Measurements from ENCODE around the gene TCTN2.

Gene TCTN2

DNA sequence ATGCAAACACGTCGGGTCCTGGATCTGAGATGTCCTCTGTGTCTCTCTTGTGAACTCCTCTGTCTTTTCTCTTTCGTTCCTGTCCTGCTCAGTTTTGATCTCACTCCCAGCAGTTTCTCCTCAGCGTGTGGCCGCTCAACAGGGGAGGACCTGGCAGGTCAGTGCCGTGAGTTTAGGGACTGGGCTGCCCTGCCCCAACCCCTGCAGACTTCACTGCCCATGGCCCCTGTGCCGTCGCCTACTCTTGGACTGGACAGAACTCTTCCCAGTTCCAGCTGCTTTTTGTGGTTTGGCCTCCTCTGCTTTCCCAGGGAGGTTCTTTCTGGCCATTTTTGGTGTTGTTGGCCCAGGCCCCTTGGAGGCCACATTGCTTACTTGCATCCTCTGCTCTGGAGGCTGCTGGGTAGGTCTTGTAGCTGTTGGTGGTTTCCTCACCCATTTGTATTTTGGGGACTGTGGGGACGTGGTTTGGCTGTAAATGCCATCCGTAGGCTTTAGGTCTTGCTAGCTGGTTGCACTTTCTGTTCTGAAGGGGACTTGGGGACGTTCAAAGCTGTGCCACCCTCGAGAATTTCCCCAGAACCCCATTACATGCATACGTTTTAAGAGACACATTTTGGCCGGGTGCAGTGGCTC, 71.1 kb downstream of the TCTN2 start:
- no peak for DNase-seq (ENCODE audit: low read depth in 2 of 2)

DNA sequence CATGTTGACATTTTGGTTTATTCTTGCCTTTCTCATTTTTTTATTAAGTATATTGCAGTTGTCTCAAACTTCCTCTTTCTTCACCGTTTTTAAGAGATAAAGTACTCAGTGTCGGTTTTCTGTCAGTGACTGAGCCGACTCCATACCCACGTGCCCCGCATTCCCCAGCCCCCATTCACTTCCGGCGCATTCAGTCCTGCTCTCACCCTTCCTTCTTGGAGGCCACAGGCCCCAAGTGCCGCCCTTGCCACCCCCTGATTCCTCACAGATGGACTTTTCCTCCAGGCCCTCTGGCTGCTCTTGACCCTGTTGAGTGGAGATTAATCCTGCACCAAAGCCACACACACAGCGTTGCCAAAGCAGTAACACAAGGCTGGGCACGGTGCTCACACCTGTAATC, 72.1 kb downstream of the TCTN2 start:
- DNase-seq (ENCODE audit: low read depth in 2 of 2): no peak

DNA sequence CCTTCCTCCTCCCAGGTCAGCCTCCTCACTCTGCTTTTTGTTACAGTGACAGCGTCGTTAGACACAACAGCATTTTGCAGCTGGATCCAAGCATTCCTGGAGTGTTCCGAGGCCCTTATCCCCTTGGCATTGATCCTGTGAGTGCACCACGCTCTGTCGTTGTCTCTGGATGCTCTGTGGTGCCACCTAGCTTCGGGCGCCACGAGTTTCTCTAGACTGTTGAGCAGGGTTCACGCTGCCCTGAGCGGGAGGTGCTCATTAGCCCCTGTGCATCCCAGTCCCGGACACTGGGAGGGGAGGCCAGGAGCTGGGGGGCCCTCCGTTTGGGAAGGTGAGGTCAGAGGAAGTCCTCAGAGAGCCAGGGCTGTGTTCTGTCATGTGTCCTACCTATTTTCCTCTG, 73.9 kb downstream of the TCTN2 start:
- DNase-seq (ENCODE audit: low read depth in 2 of 2): no peak

DNA sequence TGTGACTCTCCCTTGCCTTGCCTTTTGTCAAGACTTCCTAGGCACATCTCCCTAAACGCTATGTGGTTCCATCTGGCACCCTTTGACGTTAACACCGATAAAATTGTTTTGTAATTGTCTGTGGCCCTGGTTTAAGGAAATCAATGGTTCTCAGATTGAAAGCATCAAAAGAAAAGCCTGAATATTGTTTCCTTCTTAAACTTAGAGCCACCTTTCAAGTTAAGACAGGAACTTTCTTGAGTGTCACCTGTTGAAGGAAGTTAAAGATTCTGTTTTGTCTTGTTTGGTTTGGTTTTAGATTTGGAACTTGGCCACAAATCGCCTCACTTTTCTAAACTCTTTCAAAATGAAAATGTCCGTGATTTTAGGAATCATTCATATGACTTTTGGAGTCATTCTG, 76.4 kb downstream of the TCTN2 start:
- no peak for DNase-seq (ENCODE audit: low read depth in 2 of 2)

GRCh38 chr12:123748161-123748560, 77.2 kb downstream of the TCTN2 start:
- DNase-seq (ENCODE audit: low read depth in 2 of 2): no peak

DNA sequence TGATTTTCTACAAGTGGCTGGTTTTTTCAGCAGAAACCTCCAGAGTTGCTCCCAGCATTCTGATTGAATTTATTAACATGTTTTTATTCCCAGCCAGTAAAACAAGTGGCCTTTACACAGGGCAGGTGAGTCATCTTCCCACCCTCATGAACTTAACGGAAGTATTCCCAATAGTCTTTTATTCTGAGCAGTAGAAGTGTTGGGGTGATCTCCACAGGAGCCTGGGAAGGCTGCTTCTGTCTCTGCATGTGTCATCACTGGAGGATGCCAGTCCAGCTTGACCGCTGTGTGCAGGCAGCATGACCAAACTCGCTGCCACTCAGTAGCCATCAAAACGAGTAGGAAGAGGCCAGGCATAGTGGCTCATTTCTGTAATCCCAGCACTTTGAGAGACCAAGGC, 77.7 kb downstream of the TCTN2 start:
- no peak for DNase-seq (ENCODE audit: low read depth in 2 of 2)

- no peak for DNase-seq (ENCODE audit: low read depth in 2 of 2)
Observed at GRCh38 chr12:123749355-123749754, 78.4 kb downstream of the TCTN2 start.

DNA sequence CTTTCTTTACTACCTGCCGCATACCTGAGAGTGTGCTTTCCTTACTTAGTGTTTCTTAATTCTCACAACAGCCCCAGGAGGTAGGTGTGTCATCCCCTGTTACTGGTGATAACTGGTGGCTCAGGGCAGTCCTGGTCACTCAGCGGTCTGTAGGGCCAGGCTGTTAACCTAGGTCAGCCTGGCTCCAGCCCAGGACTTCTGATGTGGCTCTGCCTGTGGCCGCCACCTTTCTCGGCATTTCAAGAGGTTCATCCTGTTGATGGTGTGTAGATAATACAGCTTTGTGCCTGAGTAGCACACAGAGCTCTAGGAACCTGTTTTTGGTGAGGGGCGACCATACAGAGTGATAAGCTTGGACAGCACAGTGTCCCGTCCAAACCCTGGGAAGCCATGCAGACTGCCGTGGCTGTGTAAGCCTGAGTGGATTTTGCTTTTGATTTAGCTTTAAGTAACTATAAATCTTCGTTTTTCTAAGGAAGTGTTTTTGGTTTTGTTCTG, 79.3 kb downstream of the TCTN2 start:
- no peak for DNase-seq (ENCODE audit: low read depth in 2 of 2)

DNA sequence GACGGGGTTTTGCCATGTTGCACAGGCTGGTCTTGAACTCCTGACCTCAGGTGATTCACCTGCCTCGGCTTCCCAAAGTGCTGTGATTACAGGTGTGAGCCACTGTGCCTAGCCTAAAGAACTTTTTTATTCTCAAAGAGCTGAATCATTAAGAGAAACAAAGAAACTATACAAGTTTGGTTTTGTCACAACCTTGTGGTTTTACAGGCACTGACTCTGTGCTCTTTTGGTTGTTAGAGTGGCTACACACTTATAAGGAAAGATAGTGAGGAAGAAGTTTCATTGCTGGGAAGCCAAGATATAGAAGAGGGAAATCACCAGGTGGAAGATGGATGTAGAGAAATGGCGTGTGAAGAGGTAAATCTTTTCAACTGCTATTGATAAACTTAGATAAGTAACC, 81.1 kb downstream of the TCTN2 start:
- no peak for DNase-seq (ENCODE audit: low read depth in 2 of 2)

GRCh38 chr12:123754041-123754772, 83.3 kb downstream of the TCTN2 start:
- DNase-seq (ENCODE audit: low read depth in 2 of 2): no peak

DNA sequence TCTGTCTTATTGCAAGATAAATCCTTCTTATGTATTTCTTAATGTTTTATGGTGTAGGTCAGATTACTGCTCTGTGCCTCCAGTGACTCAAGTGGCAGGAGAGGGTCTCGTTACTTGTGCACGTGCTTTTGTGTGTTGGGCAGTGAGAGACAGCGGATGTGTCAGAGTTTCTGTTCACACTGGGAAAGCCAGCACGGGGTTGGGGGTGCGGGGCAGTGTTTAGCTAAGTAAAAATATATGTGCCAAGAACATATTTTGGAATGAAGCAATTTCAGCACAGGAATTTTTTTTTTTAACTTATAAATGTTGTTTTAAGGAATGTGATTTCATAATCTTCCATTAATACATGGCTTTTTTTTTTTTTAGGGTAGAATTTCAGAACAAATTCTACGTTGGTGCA, 86.6 kb downstream of the TCTN2 start:
- no peak for DNase-seq (ENCODE audit: low read depth in 2 of 2)

Measured in stimulated activated CD8-positive, alpha-beta memory T cell treated with anti-CD3 and anti-CD28 coated beads, Interleukin-7, amount 100 ng/mL, for 1 hour (primary cell).